OCI-M1 (cell line): ENCODE measurements around the gene SPN.
"Not testable (repeated sequence)": the region's sequence is repeated elsewhere in the genome, so short reads cannot be mapped to it uniquely, and the experiment has no call there.

Experiments used
- DNase-seq: peaks from one replicate; lab custom pipeline; 2025; lab: John Stamatoyannopoulos, UW

The SPN gene

DNA sequence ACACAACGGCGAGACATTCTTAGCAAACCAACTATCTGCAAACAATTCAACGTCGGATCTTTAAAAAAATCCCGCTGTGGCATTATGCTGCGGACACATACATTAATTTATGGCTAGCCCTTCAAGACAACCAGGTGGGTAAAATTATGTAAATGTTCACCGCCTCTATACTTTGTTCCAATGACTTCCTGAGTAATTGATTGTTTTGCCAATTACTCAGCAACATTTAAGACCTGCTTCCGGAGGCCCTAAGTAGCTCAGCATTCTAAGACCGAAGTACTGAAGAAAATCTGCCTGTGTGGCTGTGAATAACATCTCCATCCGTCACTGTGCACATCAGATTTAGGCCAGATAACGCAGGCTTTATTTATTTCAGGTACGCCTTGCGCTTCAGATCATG is 39.2 kb downstream of the SPN start:
- DNase-seq: no peak

DNA sequence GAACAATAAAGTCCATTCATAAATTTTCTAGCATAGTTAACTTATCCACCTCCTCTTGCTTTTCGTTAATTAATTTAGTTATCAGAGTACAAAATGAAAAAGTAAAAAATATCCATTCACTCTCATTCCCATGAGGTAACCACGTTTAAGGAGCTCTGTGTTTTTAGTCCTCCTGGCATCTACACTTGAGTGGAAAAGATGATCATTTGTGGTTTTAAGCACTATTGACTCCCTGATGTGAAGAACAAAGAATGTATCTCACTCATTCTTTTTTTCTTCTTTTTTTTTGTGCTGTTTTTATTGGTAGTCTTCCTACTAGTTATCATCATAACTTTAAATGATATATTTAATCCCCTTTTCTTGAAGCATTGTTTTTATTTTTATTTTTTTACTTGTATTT is 42.0 kb downstream of the SPN start:
- DNase-seq: no peak

DNA sequence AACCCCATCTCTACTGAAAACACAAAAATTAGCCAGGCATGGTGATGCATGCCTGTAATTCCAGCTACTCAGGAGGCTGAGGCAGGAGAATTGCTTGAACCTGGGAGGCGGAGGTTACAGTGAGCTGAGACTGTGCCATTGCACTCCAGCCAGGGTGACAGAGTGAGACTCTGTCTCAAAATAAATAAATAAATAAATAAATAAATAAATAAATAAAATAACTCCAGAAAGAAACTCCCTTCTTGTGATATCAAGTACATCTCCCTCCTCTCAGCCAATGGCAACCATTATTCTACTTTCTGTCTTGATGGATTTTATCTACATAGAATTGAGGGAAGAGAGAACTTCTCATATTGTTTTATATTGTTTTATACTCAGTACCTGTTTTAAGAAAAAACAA is 44.1 kb downstream of the SPN start:
- DNase-seq: not testable (repeated sequence)

DNA sequence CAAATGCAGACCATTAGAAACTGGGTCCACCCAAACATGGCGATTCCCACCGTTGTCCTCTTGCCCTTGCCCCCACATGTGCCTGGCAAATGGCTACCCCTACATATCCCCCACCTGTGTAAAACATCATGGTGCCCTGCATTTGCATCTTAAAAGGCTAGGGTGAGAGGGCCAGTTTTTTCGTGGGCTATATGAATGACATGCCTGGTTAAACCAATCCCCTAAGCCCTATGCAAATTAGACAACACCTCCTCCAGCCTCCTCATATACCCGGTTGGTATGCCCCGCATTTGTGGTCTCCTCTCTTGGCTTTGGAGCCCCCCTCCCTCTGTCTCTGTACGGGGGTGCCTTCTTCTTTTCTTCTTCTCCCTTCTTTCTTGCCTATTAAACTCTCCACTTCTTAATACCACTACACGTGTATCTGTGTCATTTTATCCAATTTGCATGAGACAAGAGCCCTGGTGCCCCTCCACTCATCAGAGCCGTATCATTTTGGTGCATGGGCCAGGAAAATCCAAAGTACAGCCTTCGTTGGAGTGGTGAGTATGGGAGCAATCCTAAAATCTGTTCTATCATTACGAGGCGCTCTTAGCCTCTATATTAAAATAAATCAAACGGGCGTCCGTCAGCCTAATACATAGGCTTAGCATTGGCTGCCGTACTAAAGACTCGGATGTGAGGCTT is 46.0 kb downstream of the SPN start:
- DNase-seq: no peak

DNA sequence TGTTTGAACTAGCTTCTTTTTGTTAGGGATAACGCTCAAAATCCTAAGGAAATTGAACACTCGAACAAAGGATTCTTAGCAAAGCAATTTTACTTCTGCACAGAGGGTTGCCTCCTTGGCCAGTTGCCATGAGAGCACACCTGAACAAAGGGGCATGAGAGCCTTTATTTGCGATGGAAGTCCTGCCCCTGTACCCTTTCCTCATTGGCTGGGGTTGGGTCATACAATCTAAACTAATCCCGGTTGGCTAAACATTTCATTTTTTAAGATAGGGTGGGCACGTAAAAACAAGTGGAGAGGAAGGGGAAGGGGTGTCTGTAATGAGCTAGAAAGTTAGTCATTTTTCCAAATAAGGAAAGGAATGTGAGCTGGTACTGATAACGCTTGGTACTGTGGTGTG is 46.6 kb downstream of the SPN start:
- DNase-seq: not testable (repeated sequence)

DNA sequence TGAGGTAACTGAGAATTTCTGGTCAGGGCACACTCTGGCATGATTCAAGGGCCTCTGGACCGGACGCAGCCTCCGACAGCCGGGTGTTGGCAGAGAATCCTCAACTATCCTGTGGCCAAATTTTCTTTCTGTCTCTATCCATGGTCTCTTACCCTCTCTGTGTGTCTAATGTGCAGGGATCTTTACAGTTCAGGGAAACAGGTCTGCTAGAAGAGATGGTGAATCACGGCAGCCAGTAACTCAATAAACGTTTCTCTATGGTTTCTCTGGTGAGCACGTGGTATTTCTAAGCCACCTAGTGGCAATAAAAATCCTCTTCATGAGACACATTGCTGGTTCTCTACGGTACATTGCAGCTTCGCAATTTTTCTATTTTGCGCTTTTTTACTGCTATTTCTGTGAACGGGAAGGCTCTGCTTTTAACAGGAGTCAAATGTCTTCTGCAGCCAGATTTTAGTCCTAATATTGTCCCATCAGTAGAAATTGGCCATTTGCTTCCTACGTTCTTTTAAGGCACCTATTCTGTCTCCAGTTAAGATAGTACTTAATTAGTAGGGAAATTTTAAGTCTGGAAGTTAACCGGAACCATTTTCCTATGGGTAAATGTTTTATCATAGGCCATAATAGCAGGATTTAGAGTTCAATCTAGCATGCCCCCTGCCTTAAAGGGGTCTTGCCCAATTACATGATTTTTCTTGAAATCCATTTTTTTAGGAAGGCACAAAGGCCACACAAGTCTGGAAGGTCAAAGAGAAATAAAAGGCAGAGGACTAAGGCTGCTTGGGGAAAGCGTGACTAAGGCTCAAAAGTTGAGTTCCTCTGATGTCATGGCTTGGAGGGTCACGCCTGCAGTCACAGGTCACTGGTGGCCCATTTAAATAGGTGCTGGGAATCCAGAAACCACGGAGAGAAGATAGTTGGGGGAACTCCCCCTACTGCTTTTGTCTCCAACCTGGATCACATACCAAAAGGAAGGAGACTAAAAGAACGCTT is 47.5 kb downstream of the SPN start:
- peak; percentile 90 for DNase-seq

DNA sequence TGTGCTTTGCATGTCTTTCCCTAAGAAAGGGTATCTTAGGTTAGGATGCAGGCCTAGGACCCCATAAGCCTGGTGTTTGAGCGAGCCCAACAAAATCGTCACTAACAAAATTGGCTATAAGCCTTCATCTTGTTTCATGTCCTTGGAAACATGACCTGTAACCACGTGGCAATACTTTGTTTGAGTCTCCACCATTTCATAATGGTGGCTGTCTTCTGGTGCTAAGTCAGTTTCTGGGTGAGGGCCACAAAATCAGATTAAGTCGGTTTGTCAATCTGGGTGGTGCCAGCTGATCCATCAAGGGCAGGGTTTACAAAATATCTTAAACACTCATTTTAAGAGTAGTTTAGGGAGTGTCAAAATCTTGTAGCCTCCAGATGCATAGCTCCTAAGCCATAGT is 49.8 kb downstream of the SPN start:
- peak; percentile 42 for DNase-seq

DNA sequence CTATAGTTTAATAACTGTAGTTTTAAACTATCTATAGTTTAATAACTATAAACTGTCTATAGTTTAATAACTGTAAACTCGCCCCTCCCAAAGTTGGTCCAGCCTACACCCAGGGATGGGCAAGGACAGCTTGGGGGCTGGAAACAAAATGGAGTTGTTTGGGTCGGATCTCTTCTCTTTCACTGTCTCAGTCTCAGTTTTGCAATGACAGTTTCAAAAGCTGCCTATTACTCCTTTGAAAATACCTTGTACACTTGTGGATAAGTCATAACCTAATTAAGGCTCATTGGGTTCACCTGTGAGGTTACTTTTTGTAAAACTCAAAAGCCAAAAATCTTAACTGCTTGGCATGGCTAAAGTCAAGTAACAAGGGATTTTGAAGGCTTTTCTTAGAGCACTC is 51.3 kb downstream of the SPN start:
- DNase-seq: no peak

DNA sequence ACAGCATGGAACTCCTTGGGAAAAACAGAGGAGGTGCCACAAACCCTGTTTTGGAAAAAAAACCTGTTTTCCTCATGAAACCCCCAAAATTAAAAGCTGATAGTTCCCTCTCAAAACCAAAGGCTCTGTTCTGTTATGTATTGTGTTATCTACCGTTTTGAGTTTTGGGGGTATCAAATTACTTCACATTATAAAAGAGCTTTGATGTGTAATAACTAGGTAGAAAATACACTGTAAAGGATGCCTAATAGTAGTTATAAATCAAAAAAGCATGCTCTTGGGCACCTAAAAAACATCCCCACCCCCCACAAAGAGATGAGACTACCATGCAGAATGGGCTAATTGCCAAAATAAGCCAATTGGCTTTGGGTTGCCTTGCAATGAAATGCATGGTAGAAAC is 51.9 kb downstream of the SPN start:
- DNase-seq: no peak

DNA sequence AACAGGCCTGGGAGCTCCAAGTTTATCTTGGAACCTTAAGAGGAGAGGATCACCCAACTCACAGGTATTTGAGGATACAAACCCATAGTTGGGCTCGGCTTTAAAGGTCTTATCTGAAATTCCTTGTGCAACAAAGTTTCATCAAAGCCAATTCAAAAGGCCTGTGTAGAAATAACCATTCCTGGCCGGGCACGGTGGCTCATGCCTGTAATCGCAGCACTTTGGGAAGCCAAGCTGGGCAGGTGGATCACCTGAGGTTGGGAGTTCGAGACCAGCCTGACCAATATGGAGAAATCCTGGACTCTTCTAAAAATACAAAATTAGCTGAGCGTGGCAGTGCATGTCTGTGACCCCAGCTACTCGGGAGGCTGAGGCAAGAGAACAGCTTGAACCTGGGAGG is 54.1 kb downstream of the SPN start:
- no peak for DNase-seq

DNA sequence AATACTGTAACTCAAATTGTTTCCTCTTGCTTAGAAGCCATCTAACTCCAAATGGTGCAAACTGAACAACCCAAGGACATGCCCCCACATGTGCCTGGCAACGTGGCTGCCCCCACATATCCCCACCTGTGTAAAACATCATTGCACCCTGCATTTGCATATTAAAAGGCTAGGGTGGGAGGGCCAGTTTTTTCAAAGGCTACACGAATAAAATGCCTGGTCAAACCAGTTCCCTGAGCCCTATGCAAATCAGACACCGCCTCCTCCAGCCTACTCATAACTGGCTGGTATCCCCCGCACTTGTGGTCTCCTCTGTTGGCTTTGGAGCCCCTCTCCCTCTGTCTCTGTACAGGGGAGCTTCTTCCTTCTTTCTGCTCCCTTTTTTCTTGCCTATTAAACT is 56.0 kb downstream of the SPN start:
- peak; percentile 65 for DNase-seq
